GM21786 (cell line): ENCODE data around the gene ANKRD30B.
"Not testable (repeated sequence)": the region's sequence is repeated elsewhere in the genome, so short reads cannot be mapped to it uniquely, and the experiment has no call there.

ENCODE experiments used
- ATAC-seq: cut with Tn5 transposase; IDR thresholded peaks from one replicate; pipeline ENCODE4 v1.9.1; 2021; ENCODE audit not compliant: unreplicated experiment

Gene ANKRD30B, protein sequence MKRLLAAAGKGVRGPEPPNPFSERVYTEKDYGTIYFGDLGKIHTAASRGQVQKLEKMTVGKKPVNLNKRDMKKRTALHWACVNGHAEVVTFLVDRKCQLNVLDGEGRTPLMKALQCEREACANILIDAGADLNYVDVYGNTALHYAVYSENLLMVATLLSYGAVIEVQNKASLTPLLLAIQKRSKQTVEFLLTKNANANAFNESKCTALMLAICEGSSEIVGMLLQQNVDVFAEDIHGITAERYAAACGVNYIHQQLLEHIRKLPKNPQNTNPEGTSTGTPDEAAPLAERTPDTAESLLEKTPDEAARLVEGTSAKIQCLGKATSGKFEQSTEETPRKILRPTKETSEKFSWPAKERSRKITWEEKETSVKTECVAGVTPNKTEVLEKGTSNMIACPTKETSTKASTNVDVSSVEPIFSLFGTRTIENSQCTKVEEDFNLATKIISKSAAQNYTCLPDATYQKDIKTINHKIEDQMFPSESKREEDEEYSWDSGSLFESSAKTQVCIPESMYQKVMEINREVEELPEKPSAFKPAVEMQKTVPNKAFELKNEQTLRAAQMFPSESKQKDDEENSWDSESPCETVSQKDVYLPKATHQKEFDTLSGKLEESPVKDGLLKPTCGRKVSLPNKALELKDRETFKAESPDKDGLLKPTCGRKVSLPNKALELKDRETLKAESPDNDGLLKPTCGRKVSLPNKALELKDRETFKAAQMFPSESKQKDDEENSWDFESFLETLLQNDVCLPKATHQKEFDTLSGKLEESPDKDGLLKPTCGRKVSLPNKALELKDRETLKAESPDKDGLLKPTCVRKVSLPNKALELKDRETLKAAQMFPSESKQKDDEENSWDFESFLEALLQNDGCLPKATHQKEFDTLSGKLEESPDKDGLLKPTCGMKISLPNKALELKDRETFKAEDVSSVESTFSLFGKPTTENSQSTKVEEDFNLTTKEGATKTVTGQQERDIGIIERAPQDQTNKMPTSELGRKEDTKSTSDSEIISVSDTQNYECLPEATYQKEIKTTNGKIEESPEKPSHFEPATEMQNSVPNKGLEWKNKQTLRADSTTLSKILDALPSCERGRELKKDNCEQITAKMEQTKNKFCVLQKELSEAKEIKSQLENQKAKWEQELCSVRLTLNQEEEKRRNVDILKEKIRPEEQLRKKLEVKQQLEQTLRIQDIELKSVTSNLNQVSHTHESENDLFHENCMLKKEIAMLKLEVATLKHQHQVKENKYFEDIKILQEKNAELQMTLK (N-terminal part only)

DNA sequence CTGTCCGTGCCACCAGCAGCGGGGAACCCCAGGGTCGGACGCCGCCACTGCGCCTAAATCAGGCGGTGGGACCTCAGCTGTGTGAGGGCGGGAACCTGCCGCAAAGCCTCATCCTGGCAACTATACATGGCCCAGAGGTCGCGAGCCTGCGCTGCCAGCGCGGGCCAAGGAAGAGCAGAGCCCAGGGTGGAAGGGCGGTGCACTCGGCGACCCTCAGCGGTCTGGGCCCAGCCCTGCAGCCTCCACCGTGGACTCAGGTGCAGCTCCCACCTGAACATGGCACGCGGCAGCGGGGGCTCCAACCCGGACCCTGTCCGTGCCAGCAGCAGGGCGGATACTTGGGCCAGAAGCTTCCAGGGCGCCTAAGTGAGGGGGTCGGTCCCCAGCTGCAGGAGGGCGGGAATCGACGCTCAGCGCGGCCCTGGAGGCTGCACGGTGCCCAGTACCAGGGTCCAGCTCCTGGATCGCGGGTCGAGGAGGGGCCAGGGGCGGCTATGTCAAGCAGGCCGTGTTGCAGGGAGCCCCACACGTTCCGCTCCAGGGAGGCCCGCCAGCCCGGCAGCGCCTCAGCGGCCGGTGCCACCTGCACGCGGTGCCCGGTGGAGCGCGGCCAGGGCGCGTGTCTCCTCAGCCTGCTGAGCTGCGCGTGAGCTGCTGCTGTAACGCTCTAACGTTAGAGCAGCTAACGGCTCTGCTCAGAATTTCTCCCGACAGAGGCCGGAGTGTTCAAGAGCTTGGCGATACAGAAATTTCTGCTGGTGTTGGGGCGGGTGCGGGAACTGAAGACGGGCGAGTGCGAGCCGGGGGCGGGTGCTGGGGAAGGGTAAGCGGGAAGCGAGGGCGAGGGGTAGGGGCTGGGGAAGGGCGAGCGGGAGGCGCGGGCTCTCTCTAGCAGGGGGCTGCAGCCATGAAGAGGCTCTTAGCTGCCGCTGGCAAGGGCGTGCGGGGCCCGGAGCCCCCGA, at the start of gene ANKRD30B:
TSS of gene ANKRD30B (plus strand) at position 660 of the 962 bp plus-strand sequence. CDS start at position 908, 248 bp downstream.
- ATAC-seq = no peak

DNA sequence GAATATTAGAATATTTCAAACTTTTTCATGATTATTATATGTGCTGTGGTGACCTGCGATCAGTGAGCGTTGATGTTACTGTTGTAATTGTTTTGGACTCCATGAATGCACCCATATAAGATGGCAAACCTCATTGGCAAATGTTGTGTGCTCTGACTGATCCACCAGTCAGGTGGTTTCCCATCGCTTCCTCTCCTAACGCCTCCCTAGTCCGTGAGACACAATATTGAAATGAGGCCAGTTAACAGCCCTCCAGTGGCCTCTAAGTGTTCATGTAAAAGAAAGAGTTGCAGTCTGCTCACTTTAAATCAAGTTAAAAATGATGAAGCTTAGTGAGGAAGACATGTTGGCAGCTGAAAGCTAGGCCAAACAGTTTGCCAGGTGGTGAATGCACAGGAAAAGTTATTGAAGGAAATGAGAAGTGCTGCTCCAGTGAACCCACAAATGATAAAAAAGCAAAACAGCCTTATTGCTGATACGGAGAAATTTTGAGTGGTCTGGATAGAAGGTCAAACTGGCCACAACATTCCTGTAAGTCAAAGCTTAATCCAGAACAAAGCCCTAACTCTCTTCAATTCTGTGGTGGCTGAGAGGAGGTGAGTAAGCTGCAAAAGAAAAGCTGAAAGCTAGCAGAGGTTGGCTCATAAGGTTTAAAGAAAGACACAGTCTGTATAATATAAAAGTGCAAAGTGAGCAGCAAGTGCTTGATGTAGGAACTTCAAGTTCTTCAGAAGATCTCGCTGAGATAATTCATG, 46.5 kb upstream of the ANKRD30B start:
- ATAC-seq = not testable (repeated sequence)

DNA sequence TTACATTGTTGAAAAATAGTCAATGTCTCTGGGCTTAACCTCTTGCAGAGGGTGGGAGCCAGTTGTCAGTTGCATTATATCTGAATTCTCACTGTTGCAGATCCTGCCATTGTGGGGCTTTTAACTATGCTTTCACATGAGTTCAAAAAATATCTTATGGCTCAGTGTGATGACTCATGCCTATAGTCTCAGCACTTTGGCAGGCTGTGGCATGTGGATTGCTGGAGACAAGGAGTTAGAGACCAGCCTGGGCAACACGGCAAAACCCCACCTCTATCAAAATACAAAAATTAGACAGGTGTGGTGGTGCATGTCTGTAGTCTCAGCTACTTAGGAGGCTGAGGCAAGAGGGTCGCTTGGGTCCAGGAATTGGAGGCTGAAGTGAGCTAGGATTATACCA, 38.2 kb upstream of the ANKRD30B start:
- ATAC-seq = not testable (repeated sequence)

DNA sequence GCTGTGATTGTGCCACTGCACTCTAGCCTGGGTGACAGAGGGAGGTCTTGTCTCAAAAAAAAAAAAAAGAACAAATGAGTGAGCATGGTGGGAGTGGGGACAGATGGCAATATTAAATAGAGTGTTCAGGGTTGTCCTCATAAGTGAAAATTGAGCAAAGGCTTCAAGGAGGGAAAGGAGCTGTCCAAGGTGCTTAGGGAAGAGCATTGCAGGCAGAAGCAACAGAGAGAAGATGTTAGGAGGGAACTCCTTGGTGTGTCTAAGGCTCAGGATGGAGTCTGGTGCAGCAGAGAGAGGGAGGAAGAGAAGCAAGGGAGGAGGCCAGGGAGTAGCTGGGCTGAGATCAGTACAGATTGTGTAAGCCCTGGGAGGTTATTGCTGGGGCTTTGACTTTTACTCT, 26.4 kb upstream of the ANKRD30B start:
- not testable (repeated sequence) for ATAC-seq

DNA sequence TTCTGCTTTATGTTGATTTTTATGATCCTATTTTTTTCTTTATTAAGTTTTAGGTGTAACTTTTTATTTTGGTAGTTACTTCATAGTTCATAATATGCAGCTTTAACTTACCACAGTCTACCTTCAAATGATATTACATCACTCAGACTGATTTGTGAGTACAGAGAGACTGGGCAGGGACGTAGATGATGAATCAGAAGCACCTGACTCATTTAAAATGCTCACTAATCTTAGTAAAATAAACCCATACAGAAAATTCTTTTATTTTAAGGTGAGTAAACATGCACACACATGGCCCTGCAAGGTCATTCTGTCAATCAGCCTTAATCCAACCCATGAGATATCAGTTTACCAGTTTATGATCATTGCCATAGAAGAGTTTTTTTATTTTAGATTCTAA, 8.9 kb upstream of the ANKRD30B start:
- not testable (repeated sequence) for ATAC-seq

DNA sequence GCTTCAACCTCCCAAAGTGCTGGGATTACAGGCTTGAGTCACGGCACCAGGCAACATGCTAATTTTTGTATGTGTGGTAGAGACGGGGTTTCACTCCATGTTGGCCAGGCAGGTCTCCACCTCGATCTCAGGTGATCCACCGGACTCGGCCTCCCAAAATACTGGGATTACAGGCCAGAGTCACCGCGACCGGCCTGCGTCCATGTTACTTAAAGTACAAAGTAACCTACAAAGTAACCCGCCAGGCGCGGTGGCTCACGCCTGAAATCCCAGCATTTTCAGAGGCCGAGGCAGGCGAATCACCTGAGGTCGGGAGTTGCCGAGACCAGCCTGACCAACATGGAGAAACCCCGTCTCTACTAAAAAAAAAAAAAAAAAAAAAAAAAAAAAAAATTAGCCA, 1.1 kb upstream of the ANKRD30B start:
- ATAC-seq = no peak

DNA sequence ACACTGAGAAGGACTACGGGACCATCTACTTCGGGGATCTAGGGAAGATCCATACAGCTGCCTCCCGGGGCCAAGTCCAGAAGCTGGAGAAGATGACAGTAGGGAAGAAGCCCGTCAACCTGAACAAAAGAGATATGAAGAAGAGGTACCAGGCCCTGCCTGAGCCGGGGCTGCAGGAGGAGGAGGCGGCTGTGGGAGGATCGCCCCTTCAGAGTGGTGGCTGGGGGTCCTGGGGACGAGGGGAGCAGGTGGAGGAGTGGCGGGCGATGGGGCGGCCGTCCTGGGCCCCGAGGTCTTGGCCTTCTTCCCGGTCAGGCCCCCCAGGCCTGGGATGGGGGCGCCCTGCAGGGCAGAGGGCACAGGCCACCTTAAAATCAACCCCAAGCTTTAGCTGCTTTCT, 524 bp downstream of the ANKRD30B start:
- no peak for ATAC-seq

DNA sequence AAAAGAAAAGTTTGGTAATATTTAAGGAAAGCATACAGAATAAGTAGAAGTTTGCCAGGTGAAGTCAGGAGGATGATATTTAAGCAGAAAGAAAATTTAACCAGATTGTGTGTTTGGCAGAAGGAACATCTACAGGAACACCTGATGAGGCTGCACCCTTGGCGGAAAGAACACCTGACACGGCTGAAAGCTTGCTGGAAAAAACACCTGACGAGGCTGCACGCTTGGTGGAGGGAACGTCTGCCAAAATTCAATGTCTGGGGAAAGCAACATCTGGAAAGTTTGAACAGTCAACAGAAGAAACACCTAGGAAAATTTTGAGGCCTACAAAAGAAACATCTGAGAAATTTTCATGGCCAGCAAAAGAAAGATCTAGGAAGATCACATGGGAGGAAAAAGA, 15.6 kb downstream of the ANKRD30B start:
- ATAC-seq = not testable (repeated sequence)

DNA sequence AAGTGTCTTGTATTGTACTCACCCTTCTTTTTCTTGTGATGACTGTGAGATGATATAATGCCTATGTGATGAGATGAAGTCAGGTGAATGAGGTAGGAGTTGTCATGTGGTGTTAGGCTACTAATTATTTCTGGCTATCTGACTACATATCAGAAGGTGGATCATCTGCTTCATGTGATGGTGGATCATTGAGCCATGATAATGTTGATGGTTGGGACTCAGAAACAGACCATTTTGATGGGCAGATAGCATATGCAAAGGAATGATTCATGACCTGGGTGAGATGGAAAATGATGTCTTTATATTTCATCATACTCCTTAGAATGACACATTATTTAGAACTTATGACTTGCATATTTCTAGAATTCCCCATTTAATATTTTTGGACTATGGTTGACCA, 19.5 kb downstream of the ANKRD30B start:
- ATAC-seq = no peak

DNA sequence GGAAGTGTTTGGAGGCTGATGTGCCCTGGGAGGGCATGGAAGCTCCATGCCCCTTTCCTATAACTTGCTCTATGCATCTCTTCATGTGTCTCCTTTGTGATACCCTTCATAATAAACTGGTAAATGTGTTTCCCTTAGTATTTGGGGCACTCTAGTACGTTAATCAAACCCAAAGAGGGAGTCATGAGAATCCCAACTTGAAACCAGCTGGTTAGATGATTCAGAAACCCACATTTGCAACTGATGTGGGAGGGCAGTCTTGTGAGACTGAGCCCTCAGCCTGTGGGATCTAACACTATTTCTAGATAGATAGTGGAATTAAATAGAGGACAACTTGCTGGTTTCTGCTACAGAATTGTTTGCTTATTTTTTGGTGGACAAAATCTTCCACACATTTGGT, 20.3 kb downstream of the ANKRD30B start:
- ATAC-seq = no peak

DNA sequence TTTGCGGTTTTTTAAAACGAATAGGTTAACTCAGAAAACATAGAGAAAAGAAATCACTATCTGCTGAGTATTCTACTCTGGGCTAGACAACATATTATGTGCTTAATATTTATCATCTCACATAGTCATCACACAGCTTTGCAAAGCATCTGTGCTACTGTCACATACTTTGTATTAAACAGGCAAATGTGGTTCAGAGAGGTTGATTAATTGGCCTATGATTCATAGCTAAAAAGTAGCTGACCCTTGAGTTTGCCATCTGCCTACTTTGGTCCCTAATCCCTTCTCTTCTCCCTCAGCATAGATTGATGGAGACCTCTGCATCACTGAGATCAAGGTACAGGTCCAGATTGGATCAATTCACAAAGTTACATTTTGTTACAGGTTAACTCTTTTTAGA, 21.4 kb downstream of the ANKRD30B start:
- ATAC-seq = no peak

DNA sequence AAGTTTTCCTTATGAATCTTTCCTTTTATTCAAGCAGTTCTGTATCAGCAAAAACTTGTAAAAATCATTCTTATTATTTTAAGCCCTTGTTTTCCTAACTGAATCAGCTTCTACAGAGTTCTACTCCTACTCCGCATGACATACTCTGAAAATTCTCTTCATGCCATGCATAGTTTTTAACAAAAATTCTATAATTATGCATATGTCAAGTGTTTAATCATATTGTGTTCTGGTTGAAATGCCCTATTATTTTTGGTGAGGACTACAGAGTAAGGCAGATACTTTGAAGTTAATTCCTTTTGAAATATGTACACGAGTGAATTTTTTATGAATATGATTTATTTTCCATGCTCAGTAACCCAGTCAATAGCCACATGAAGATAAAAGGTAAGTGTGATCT, 28.8 kb downstream of the ANKRD30B start:
- no peak for ATAC-seq

DNA sequence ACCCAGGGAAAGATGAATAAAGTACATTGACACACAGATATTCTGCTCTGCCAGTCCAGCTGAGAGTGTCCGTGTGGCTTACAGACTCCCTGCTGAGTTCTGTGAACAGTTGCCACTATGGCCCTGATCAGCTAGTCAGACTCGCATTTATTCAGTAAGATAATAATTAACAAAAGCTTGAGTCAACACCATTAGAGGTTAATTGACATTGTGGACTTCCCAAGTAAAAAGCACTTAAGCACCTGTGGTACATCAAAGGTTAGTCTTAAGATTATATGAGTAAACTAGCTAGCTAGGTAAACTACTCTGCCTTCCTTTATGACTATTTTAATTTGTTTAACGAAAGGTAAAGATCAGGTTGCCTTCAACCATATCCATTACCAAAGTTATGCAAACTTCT, 33.7 kb downstream of the ANKRD30B start:
- ATAC-seq = no peak

DNA sequence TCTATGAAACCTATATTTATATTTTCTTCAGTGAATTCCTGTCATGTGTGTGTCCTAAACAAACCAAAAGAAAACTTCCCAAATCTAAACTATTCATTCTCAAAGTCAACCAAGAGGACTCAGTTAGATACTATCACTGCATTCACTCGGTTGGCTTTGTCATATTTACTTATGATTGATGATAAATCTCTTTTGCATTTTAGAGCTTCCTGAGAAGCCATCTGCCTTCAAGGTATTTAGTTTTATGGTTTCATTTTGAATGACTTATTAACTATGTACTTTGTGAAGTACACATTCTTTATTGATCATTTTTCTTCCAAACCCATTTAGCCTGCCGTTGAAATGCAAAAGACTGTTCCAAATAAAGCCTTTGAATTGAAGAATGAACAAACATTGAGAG, 36.2 kb downstream of the ANKRD30B start:
- no peak for ATAC-seq

DNA sequence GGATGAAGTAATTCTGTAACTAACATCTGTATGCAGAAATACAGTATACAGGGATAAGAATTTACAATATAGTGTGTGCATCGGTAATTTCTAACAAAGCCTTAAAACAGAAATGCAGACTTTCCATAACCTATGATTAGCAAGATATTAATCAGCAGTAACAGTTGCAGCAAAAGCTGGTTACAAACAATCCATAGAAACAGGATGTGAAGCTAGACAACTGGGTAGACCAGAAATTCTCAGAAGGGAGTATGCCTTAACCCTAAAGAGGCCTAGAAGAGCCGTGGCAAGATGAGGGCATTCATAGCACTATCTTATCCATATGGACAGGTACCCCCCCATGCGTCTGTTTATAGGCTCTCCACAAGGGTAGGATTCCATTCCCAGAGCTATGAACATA, 48.9 kb downstream of the ANKRD30B start:
- ATAC-seq = not testable (repeated sequence)

DNA sequence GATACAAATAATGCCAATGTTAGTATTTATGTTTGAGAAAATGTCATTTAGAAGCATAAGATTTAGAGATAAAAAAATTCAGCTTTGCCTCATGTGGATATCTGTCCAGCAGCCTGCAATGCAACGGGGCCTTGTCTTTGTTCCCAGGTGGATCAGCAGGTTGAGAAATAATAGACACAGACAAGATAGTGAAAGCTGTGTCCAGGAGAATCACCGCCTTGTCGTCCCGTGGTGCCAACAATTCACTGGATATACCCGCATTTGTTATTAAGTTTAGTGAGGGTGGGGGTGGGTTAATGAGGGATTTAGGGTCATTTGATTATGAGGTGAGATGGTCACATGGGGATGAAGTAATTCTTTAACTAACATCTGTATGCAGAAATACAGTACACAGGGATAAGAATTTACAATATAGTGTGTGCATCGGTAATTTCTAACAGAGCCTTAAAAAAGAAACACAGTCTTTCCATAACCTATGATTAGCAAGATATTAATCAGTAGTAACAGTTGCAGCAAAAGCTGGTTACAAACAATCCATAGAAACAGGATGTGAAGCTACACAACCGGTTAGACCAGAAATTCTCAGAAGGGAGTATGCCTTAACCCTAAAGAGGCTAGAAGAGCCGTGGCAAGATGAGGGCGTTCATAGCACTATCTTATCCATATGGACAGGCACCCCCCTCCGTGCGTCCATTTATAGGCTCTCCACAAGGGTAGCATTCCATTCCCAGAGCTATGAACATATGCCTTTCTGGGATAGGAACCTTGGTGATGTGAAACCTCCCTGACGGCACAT, 50.2 kb downstream of the ANKRD30B start:
- not testable (repeated sequence) for ATAC-seq

DNA sequence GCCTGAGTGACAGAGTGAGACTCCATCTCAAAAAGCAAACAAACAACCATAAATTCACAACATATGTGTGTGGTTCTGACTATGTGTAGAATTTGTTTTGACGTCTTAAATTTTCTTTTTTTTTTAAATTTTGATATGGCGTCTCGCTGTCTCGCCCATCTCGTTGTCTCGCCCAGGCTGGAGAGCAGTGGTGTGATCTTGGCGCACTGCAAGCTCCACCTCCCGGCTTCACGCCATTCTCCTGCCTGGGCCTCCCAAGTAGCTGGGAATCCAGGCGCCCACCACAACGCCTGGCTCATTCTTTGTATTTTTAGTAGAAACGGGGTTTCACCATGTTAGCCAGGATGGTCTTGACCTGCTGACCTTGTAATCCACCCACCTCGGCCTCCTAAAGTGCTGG, 63.1 kb downstream of the ANKRD30B start:
- ATAC-seq = not testable (repeated sequence)

DNA sequence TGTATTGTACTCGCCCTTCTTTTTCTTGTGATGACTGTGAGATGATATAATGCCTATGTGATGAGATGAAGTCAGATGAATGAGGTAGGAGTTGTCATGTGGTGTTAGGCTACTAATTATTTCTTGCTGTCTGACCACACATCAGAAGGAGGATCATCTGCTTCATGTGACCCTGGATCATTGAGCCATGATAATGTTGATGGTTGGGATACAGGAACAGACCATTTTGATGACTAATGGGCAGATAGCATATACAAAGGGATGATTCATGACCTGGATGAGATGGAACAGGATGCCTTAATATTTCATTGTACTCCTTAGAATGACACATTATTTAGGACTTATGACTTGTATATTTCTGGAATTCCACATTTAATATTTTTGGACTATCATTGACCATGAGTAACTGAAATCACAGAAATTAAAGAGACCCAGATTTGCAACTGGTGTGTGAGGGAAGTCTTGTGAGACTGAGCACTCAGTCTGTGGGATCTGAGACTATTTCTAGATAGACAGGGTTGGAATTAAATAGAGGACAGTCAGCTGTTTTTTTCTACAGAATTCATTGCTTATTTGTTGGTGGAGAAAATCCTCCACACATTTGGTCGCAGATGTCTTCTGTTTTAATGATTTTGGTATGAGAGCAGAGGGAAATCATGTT, 79.1 kb downstream of the ANKRD30B start:
- not testable (repeated sequence) for ATAC-seq
